ENCODE data around the gene RUNX1.

Gene RUNX1

GRCh38 chr21:34754690-34755647 is 294.1 kb downstream of the RUNX1 start:
- TF ChIP-seq, protein P1, sequence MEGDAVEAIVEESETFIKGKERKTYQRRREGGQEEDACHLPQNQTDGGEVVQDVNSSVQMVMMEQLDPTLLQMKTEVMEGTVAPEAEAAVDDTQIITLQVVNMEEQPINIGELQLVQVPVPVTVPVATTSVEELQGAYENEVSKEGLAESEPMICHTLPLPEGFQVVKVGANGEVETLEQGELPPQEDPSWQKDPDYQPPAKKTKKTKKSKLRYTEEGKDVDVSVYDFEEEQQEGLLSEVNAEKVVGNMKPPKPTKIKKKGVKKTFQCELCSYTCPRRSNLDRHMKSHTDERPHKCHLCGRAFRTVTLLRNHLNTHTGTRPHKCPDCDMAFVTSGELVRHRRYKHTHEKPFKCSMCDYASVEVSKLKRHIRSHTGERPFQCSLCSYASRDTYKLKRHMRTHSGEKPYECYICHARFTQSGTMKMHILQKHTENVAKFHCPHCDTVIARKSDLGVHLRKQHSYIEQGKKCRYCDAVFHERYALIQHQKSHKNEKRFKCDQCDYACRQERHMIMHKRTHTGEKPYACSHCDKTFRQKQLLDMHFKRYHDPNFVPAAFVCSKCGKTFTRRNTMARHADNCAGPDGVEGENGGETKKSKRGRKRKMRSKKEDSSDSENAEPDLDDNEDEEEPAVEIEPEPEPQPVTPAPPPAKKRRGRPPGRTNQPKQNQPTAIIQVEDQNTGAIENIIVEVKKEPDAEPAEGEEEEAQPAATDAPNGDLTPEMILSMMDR (IDR thresholded peaks at IDR 0.05), result no peak

DNA sequence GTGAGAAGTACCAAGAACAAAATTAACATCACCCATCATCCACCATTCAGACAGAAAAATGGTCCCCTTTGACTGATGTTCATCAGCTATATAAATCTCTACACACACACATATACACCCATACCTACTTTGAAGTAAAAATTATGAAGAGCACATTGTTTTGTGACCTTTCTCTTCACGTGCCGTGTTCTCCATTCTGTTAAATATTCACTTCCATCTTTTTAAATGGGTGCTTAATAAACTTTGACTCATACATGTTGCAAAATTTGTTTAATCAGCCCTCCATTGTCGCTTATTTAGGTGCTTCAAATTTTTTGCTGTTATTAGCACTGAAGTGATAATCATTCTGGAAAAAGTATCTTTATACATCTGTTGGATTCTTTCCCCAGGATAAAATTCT is 300.2 kb downstream of the RUNX1 start:
- TF ChIP-seq, protein P1 (IDR thresholded peaks at IDR 0.05), result no peak

GRCh38 chr21:34745557-34746255 is 303.4 kb downstream of the RUNX1 start:
- TF ChIP-seq, protein P1 (IDR thresholded peaks at IDR 0.05), result peak; percentile 81

DNA sequence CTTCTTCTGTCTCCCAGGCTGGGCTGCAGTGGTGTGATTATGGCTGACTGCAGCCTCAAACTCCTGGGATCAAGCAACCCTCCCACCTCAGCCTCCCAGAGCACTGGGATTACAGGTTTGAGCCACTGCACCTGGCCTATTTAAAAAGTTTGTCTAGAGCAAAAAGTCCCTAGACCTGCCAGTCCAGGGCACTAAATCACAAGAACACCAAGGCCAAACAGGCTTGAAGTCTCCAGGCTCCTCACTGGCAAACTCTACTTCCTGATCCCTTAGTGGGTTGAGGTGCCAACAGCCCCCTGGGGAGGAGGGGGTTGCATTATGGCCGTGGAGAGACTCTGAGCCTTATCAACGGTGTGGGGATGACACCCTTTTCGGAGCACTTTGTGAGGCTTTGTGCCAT is 304.3 kb downstream of the RUNX1 start:
- TF ChIP-seq, protein P1 (IDR thresholded peaks at IDR 0.05), result no peak

GRCh38 chr21:34743831-34744230 is 305.3 kb downstream of the RUNX1 start:
- TF ChIP-seq, protein P1 (IDR thresholded peaks at IDR 0.05), result no peak

DNA sequence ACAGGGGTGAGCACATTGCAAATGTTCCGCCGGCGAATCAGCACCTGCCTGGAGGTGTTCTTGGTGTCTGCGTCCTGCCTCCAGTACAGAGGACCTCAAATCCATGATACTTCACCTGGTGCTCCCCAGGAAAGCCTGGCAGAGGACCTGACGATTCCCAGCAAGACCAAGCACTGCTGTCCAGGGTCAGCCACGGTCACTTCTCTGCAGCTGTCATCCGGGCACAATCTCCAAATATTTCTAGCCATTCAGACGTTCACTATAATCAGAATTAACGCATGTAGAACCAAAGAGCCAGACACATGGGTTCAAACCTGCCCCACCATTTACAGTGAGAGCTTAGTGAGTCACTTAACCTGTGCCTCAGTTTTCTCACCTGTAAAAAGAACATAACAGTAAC is 305.8 kb downstream of the RUNX1 start:
- TF ChIP-seq, protein P1 (IDR thresholded peaks at IDR 0.05), result no peak

DNA sequence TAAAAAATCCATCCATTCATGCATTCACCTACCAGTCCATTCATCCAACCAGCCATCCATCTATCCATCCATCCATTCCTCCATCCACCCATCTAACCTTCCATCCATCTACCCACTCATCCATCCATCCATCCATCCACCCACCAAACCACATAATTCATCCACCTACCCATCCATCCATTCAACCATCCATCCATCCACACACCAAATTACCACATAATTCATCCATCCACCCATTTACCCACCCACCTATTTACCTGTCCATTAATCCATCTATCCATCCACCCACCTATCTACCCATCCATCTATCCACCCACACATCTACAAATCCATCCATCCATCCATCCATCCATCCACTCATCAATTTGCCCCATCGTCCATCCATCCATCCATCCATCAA is 308.9 kb downstream of the RUNX1 start:
- TF ChIP-seq, protein P1 (IDR thresholded peaks at IDR 0.05), result no peak

Data from LNCAP (cell line).